ENCODE results near the gene CPLX1.

DNA sequence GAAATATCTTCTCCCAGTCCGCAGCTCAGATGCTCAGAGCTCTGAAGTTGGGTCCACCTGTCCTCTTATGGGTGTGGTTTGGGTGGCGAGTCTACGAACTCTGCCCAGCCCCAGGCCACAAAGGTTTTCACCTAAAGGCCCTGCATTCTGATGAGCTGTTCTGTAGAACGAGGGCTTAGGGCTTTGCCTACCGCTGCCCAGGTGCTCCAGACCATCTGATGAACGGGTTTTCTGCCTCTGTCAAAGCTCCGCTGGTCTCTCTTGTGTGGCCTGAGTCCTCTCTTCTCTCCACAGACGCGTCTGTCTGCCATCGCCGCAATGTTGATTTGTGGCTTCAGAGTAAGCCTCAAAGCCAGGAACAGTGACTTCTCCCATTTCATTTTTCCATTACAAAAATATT lies 28.4 kb upstream of the CPLX1 start:
- TF ChIP-seq, protein P1, sequence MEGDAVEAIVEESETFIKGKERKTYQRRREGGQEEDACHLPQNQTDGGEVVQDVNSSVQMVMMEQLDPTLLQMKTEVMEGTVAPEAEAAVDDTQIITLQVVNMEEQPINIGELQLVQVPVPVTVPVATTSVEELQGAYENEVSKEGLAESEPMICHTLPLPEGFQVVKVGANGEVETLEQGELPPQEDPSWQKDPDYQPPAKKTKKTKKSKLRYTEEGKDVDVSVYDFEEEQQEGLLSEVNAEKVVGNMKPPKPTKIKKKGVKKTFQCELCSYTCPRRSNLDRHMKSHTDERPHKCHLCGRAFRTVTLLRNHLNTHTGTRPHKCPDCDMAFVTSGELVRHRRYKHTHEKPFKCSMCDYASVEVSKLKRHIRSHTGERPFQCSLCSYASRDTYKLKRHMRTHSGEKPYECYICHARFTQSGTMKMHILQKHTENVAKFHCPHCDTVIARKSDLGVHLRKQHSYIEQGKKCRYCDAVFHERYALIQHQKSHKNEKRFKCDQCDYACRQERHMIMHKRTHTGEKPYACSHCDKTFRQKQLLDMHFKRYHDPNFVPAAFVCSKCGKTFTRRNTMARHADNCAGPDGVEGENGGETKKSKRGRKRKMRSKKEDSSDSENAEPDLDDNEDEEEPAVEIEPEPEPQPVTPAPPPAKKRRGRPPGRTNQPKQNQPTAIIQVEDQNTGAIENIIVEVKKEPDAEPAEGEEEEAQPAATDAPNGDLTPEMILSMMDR (IDR thresholded peaks at IDR 0.05), result no peak
- no peak for TF ChIP-seq POLR2A (IDR thresholded peaks at IDR 0.05)

Data from testis (tissue), 2 donors.